ENCODE results near the gene C5AR1. TPM values are rescaled to one million over a fixed set of nuclear protein-coding genes. Genes with fewer than 3 reads are reported as not detected.
"Not testable (repeated sequence)": the region's sequence is repeated elsewhere in the genome, so short reads cannot be mapped to it uniquely, and the experiment has no call there.

Gene C5AR1
- total RNA-seq, 1 donor from 2014 or later = 0.98 TPM

- Mint-ChIP-seq H3K4me3 (no peak overlapping the region), H3K27ac (no peak overlapping the region), H3K27me3 (ENCODE audit: low read depth) (peaks cover 2% of the 10 kb centered on the region), H3K4me1 (no peaks in the 10 kb centered on the region), H3K36me3 (no peaks in the 10 kb centered on the region), H3K9me3 (no peaks in the 10 kb centered on the region)
- DNase-seq (ENCODE audit: low spot score in 2 of 2, unreplicated experiment in 2 of 2) = no peak
- no peak for TF ChIP-seq CTCF (IDR thresholded peaks at IDR 0.05; ENCODE audit: unreplicated experiment)
These were observed 29.7 kb downstream of the C5AR1 start for GRCh38 chr19:47339196-47339880.

- no peak overlapping the region for H3K27ac Mint-ChIP-seq
- no peak for DNase-seq (ENCODE audit: low spot score in 2 of 2, unreplicated experiment in 2 of 2)
- peaks cover 2% of the 10 kb centered on the region for H3K27me3 Mint-ChIP-seq (ENCODE audit: low read depth)
- H3K36me3 Mint-ChIP-seq = no peaks in the 10 kb centered on the region
- H3K4me3 Mint-ChIP-seq = no peak overlapping the region
- H3K4me1 Mint-ChIP-seq = no peaks in the 10 kb centered on the region
- TF ChIP-seq CTCF (IDR thresholded peaks at IDR 0.05; ENCODE audit: unreplicated experiment) = no peak
- H3K9me3 Mint-ChIP-seq = no peaks in the 10 kb centered on the region
These were observed 31.0 kb downstream of the C5AR1 start for GRCh38 chr19:47340477-47341208.

- Mint-ChIP-seq H3K4me3 (no peak overlapping the region), H3K27me3 (ENCODE audit: low read depth) (peaks cover 2% of the 10 kb centered on the region), H3K4me1 (no peaks in the 10 kb centered on the region), H3K9me3 (no peaks in the 10 kb centered on the region), H3K36me3 (no peaks in the 10 kb centered on the region), H3K27ac (no peak overlapping the region)
- DNase-seq (ENCODE audit: low spot score in 2 of 2, unreplicated experiment in 2 of 2) = no peak
- no peak for TF ChIP-seq CTCF (IDR thresholded peaks at IDR 0.05; ENCODE audit: unreplicated experiment)
These were observed 32.1 kb downstream of the C5AR1 start for GRCh38 chr19:47341734-47342133.

GRCh38 chr19:47343194-47343802, 33.6 kb downstream of the C5AR1 start:
- DNase-seq (ENCODE audit: low spot score in 2 of 2, unreplicated experiment in 2 of 2) = no peak
- Mint-ChIP-seq H3K9me3 (no peaks in the 10 kb centered on the region), H3K27me3 (ENCODE audit: low read depth) (peaks cover 2% of the 10 kb centered on the region), H3K27ac (no peak overlapping the region), H3K4me1 (no peaks in the 10 kb centered on the region), H3K4me3 (no peak overlapping the region), H3K36me3 (no peaks in the 10 kb centered on the region)
- TF ChIP-seq CTCF (IDR thresholded peaks at IDR 0.05; ENCODE audit: unreplicated experiment) = no peak

- Mint-ChIP-seq H3K36me3 (no peaks in the 10 kb centered on the region), H3K9me3 (no peaks in the 10 kb centered on the region), H3K4me1 (peaks cover 4% of the 10 kb centered on the region), H3K4me3 (no peak overlapping the region), H3K27me3 (ENCODE audit: low read depth) (peaks cover 2% of the 10 kb centered on the region), H3K27ac (no peak overlapping the region)
- DNase-seq (ENCODE audit: low spot score in 2 of 2, unreplicated experiment in 2 of 2) = no peak
- no peak for TF ChIP-seq CTCF (IDR thresholded peaks at IDR 0.05; ENCODE audit: unreplicated experiment)
These were observed 34.8 kb downstream of the C5AR1 start for GRCh38 chr19:47344425-47344824.

- peaks cover 16% of the 10 kb centered on the region for H3K4me1 Mint-ChIP-seq
- H3K27me3 Mint-ChIP-seq (ENCODE audit: low read depth); DNase-seq (ENCODE audit: low spot score in 2 of 2, unreplicated experiment in 2 of 2); H3K36me3 Mint-ChIP-seq; H3K4me3 Mint-ChIP-seq; H3K27ac Mint-ChIP-seq; H3K9me3 Mint-ChIP-seq: not testable (repeated sequence)
These were observed 36.4 kb downstream of the C5AR1 start for GRCh38 chr19:47346024-47346423.

Measured in mesothelial cell of epicardium (in vitro differentiated cells).